K562 (cell line): ENCODE results near the gene SV2A. TPM values are rescaled to one million over a fixed set of nuclear protein-coding genes. Genes with fewer than 3 reads are reported as not detected.

ENCODE experiments used
- BCOR ChIP-seq: fragments of 450-650 bp; IDR thresholded peaks from 2 replicates; pipeline ENCODE4 v1.6.1; 2016
- CREB1 ChIP-seq, 2 experiments: sonication (generic) in 1 of 2; formaldehyde crosslinking in 1 of 2; IDR thresholded peaks; 2 replicates each; pipeline versions ENCODE4 v1.6.1 to v1.8.0; 2012 to 2022; ENCODE audit warnings: inconsistent platforms in 1 of 2, mild to moderate bottlenecking in 1 of 2, missing genetic modification reagents in 1 of 2, moderate library complexity in 1 of 2
- E2F1 ChIP-seq: sonication (generic); formaldehyde crosslinking; IDR thresholded peaks from 2 replicates; pipeline ENCODE4 v1.8.1; 2023; ENCODE audit warnings: mild to moderate bottlenecking, missing genetic modification reagents, moderate library complexity
- GABPB2 ChIP-seq: fragments of 250-450 bp; sonication (Bioruptor Pico); conservative IDR thresholded peaks from 2 replicates; pipeline ENCODE4 v1.5.1; 2021; ENCODE audit warnings: mild to moderate bottlenecking
- MXD1 ChIP-seq: fragments of 250-450 bp; sonication (Bioruptor Pico); IDR thresholded peaks from 2 replicates; pipeline ENCODE4 v1.8.0; 2021; ENCODE audit warnings: borderline replicate concordance, mild to moderate bottlenecking, moderate library complexity; ENCODE audit not compliant: poor library complexity, severe bottlenecking
- NCOR1 ChIP-seq: fragments of 450-650 bp; IDR thresholded peaks from 2 replicates; pipeline ENCODE4 v1.6.1; 2016; ENCODE audit warnings: mild to moderate bottlenecking, moderate library complexity
- NKRF ChIP-seq: fragments of 450-650 bp; IDR thresholded peaks from 2 replicates; pipeline ENCODE4 v1.6.1; 2016; ENCODE audit warnings: borderline replicate concordance
- NONO ChIP-seq, 2 experiments: fragments of 200-400 bp in 1 of 2; fragments of 450-650 bp in 1 of 2; formaldehyde crosslinking in 1 of 2; IDR thresholded peaks; 2 replicates each; pipeline ENCODE4 v1.6.1; 2017; ENCODE audit warnings: low read depth in 2 of 2, mild to moderate bottlenecking in 2 of 2, moderate library complexity in 2 of 2, low read length in 1 of 2
- POLR2A ChIP-seq: fragments of 450-650 bp; conservative IDR thresholded peaks from 2 replicates; pipeline ENCODE4 v1.6.1; 2016
- TEAD4 ChIP-seq, 2 experiments: sonication (generic) in 1 of 2; formaldehyde crosslinking in 1 of 2; IDR thresholded peaks; 2 replicates each; pipeline versions ENCODE4 v1.6.1 to v1.8.0; 2012 to 2022; ENCODE audit warnings: borderline replicate concordance in 1 of 2, inconsistent platforms in 1 of 2, low read length in 1 of 2, mild to moderate bottlenecking in 1 of 2, missing genetic modification reagents in 1 of 2
- ZBTB5 ChIP-seq: fragments of 450-650 bp; IDR thresholded peaks from 2 replicates; pipeline ENCODE4 v1.6.1; 2017; ENCODE audit warnings: antibody characterized with exemption
- ZNF830 ChIP-seq: fragments of 250-450 bp; sonication (Bioruptor Pico); IDR thresholded peaks from 2 replicates; pipeline ENCODE4 v1.5.0; 2021; ENCODE audit warnings: mild to moderate bottlenecking
- polyA plus RNA-seq, 8 experiments: library from polyadenylated mRNA; depleted of rRNA in 4 of 8; stranded (reverse) in 5 of 8; unstranded in 3 of 8; fragments of >200 nt; fragmentation: Nextera tagmentation in 2 of 8; fragmentation: Illumina TruSeq in 1 of 8; extraction: Ambion mirVana in 2 of 8; extraction: Trizol in 1 of 8; gene quantifications; 2 replicates each; pipeline versions ENCODE4 v1.2.1 to v1.2.3, GENCODE V29; 2011 to 2014; ENCODE audit warnings: inconsistent platforms in 1 of 8, missing spikeins in 1 of 8
- total RNA-seq, 7 experiments: library from RNA; depleted of rRNA in 6 of 7; stranded (reverse); fragments of >200 nt in 6 of 7; fragmentation: Illumina TruSeq in 2 of 7; extraction: Trizol in 2 of 7; gene quantifications; 2 replicates each; pipeline versions ENCODE4 v1.2.1 to v1.2.3, GENCODE V29; 2011 to 2021; ENCODE audit warnings: low replicate concordance in 1 of 7
- TF ChIP-seq, protein P1 (sequence below): sonication (generic); formaldehyde crosslinking; IDR thresholded peaks from 2 replicates; pipeline ENCODE4 v1.8.0; 2022; ENCODE audit warnings: missing genetic modification reagents, mild to moderate bottlenecking, moderate library complexity, borderline replicate concordance
- TF ChIP-seq, protein P2 (sequence below): fragments of 450-650 bp; formaldehyde crosslinking; IDR thresholded peaks from 2 replicates; pipeline ENCODE4 v1.4.0; 2020; ENCODE audit warnings: mild to moderate bottlenecking, moderate library complexity
- TF ChIP-seq, protein P3 (sequence below): fragments of 200-800 bp; sonication (Bioruptor generic); IDR thresholded peaks from 2 replicates; pipeline ENCODE4 v1.6.1; 2017; ENCODE audit warnings: missing genetic modification characterization, missing compliant biosample characterization

Gene SV2A
- total and polyA plus RNA-seq, 9 of the 15 experiments (the other 6 are each of a cell fraction or from before 2014, with no cell fraction given) = 0.07 to 0.22 (median 0.11) TPM; not detected in 1

GRCh38 chr1:149885339-149886120 is 32.1 kb downstream of the SV2A start (continued):
- TF ChIP-seq CREB1 (IDR thresholded peaks at IDR 0.05) = peak; percentile 27; the same call in 1 of the 2 replicates
- TF ChIP-seq CREB1 (CRISPR knock-in tag; IDR thresholded peaks at IDR 0.05) = peak; percentile 57
- TF ChIP-seq E2F1 (CRISPR knock-in tag) = peak; percentile 15; the same call in 1 of the 2 replicates
- no peak for TF ChIP-seq MXD1 (CRISPR knock-in tag)
- TF ChIP-seq BCOR = no peak
- peak; percentile 53 for TF ChIP-seq NCOR1
- no peak; the same call in 1 of the 2 replicates for TF ChIP-seq ZBTB5
- TF ChIP-seq, protein P1, sequence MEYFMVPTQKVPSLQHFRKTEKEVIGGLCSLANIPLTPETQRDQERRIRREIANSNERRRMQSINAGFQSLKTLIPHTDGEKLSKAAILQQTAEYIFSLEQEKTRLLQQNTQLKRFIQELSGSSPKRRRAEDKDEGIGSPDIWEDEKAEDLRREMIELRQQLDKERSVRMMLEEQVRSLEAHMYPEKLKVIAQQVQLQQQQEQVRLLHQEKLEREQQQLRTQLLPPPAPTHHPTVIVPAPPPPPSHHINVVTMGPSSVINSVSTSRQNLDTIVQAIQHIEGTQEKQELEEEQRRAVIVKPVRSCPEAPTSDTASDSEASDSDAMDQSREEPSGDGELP (CRISPR knock-in tag) = peak; percentile 66; the same call in 1 of the 2 replicates
- peak; percentile 18 for TF ChIP-seq POLR2A
- TF ChIP-seq GABPB2 (CRISPR knock-in tag) = 0 out of 2 replicates have a peak, but pooled peaks have one; percentile 8
- TF ChIP-seq, protein P2, sequence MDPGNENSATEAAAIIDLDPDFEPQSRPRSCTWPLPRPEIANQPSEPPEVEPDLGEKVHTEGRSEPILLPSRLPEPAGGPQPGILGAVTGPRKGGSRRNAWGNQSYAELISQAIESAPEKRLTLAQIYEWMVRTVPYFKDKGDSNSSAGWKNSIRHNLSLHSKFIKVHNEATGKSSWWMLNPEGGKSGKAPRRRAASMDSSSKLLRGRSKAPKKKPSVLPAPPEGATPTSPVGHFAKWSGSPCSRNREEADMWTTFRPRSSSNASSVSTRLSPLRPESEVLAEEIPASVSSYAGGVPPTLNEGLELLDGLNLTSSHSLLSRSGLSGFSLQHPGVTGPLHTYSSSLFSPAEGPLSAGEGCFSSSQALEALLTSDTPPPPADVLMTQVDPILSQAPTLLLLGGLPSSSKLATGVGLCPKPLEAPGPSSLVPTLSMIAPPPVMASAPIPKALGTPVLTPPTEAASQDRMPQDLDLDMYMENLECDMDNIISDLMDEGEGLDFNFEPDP (CRISPR knock-in tag) = no peak
- TF ChIP-seq NKRF = peak; percentile 4; the same call in 1 of the 2 replicates
- 0 out of 4 replicates have a peak, but pooled peaks of 1 of the 2 experiments have one; percentile 9 for TF ChIP-seq NONO (IDR thresholded peaks at IDR 0.05; ENCODE audit: low read depth in 2 of 2, low read length in 1 of 2)
- TF ChIP-seq ZNF830 (CRISPR knock-in tag) = no peak
- TF ChIP-seq, protein P3, sequence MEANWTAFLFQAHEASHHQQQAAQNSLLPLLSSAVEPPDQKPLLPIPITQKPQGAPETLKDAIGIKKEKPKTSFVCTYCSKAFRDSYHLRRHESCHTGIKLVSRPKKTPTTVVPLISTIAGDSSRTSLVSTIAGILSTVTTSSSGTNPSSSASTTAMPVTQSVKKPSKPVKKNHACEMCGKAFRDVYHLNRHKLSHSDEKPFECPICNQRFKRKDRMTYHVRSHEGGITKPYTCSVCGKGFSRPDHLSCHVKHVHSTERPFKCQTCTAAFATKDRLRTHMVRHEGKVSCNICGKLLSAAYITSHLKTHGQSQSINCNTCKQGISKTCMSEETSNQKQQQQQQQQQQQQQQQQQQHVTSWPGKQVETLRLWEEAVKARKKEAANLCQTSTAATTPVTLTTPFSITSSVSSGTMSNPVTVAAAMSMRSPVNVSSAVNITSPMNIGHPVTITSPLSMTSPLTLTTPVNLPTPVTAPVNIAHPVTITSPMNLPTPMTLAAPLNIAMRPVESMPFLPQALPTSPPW (CRISPR knock-in tag) = peak; percentile 30; the same call in 1 of the 2 replicates
- TF ChIP-seq TEAD4 (IDR thresholded peaks at IDR 0.05; ENCODE audit: low read length) = peak; percentile 69
- TF ChIP-seq TEAD4 (CRISPR knock-in tag; IDR thresholded peaks at IDR 0.05; ENCODE audit: borderline replicate concordance) = no peak
